IPS-NIHi7 (cell line): ENCODE measurements around the gene GALM.
"Not testable (repeated sequence)": the region's sequence is repeated elsewhere in the genome, so short reads cannot be mapped to it uniquely, and the experiment has no call there.

Source experiments
- DNase-seq: peaks from one replicate; pipeline ENCODE4 v3.0.0; 2012; ENCODE audit warnings: mixed read lengths; ENCODE audit errors: extremely low spot score

The GALM gene

DNA sequence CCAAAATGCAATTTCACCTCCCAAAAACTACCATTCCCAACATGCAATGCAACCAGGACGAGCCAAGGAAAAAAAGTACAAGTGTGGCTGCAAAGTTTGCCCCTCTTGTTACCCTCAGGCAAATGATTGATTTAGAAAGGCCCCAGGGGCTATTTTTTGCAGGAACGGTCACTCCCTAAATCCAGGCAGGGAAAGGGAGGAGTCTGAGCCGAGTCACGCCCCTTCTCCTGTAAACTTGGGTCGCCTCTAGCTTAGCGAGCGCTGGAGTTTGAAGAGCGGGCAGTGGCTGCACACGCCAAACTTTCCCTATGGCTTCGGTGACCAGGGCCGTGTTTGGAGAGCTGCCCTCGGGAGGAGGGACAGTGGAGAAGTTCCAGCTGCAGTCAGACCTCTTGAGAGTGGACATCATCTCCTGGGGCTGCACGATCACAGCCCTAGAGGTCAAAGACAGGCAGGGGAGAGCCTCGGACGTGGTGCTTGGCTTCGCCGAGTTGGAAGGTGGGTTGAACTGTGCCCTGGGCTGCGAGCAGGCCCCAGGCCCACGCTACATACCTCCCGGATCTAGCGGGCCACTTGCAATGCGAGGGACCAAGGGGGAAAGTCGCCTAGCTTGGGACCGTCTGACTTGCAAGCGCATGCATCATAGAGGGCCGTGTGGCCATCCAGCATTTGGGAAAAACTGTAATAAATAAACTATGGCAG lies at the start of gene GALM:
GALM (plus strand) TSS at position 261 of the 702 bp plus-strand sequence; CDS start at position 309, 48 bp downstream.
- peak; percentile 91 for DNase-seq

DNA sequence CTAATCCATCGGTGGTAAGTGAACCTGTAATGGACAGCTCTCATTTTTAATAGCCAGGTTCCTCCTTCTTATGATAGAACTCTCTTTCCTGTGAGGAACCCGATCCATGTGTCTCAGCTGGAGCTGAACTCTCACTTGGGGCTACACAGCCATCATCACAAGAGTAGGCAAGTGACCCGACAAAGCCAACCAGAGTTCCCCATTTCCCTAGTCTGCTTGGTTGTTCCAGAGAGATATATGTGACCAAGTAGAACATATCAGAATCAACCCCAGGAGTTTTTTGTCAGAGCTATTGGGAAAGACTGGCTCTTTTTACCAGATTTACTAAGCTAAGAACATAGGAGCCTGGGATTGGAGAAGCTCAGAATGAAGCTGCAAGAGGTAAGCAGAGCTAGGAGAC lies 48.6 kb upstream of the GALM start:
- no peak for DNase-seq

DNA sequence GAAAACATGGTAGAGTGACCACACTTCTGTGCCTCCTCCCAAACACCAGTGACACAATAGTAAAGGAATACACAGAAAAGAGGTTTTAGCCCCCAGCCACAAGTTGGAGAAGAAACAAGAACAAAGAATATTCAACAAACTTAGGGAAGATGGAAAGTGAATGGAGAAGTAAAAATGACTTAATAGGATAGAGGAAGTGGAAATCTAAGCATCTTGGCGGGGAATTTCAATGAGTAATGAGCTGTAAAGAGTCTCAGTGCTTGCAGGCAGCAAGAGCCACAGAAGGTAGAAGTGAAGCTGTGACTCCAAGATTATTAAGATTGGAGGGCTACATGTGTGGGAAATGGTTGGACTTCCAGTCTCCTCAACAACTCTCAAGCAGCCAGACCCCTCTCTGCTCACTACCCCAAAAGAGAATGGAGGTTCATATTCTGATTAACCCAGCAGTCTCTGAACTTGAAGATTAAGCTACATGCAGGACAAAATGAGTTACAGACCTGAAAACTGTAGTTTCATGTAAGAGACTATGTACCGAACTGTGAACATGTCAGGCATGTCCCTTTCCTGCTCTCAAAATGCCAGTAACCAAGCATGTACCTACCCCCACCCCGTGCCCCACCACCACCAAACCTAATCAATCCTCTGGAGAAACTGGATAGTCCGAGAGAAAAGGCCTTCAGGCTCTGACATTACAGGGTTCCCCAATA lies 46.3 kb upstream of the GALM start:
- DNase-seq, result no peak

DNA sequence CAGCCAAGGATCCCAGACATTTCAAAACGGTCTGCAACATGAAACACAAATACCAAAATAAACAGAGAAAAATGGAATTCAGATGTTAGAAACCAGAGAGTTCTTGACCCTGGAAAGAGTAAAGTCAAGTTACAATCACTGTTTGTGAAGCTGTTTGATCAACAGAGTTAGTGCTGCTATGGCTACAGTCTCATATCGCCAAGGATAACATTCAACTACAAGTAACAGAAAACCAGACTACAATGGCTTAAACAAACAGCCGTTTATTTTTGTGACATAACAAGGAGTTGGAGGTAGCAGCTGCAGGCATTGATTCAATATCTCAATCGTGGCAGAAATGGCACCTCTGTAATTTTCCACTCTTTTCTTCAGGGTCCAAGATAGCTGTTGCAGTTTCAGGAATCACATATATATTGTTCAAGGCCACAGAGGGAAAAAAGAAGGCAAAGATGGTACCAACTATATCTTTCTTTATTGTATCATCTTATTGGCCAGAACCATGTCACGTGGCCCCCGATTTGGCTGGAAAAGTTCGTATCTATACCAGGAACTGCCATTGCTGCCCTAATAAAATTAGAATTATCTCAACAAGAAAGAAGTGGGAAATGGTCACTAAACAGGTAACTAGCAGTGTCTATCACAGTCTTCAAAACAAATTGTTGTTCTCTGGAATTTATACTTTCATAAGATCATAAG lies 45.5 kb upstream of the GALM start:
- no peak for DNase-seq

DNA sequence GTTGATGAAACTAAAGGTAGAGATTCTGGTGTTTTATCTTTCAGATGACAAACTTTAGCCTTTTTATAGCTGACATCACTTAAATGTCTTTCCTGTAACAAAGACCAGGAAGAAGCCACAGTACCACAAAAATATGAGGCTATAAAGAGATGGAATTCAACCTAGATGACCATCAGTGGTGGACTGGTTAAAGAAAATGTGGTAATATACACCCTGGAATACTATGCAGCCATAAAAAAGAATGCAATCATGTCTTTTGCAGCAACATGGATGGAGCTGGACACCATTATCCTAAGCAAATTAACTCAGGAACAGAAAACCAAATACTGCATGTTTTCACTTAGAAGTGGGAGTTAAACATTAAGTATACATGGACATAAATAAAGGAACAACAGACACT lies 44.9 kb upstream of the GALM start:
- DNase-seq, result no peak

DNA sequence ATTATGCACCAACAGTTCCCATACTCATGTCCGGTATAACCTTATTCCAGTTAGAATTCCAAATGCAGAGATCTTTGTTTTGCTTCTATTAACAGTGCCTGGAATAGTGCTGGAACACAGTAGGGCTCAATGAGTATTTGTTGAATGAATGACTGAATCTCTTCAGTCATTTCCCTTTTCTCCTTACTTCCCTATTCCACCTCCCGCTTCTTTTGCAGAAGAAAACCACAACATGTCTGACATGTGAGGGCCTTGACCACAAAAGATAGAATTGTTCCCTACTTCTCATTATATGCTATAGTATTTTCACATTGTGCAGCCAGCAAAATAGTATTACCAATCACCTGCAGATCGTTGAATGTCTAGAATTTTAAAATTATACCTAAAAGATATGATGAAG lies 43.7 kb upstream of the GALM start:
- no peak for DNase-seq

DNA sequence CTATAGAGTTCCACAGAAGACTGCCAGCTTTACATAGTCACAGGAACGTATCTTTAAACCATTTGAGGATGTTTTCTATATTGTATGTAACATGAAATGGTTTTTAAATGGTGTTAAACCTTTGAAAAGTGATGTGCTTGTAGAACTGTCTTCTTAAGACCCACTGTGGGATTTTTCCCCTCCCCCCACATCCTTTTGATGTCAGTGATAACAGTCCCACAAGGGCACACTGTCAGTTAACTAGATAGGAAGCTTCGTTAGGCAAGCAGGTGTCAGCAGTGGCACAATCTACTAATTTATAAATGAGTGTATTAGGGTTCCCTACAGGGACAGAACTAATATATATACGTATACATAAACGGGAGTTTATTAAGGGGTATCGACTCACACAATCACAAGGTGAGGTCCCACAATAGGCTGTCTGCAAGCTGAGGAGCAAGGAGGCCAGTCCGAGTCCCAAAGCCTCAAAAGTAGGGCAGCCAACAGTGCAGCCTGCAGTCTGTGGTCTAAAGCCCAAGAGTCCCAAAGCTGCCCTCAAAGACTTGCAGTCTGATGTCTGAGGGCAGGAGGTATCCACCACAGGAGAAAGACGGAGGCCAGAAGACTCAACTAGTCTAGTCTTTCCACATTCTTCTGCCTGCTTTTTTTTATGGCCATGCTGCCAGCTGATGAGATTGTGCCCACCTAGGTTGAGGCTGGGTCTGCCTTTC lies 39.4 kb upstream of the GALM start:
- DNase-seq, result no peak

DNA sequence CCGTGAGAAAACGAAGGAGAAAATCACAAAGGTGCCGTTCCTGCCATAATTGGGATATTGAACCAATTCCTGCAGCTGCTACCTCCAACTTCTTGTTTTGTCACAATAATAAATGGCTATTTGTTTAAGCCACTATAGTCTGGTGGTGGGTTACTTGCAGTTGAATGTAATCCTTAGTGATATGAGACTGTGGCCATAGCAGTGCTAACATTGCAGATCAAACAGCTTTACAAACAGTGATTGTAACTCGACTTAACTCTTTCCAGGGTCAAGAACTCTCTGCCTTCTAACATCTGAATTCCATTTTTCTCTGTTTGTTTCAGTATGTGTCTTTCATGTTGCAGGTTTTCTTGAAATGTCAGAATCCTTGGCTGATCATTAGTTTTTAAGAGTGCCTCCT lies 38.5 kb upstream of the GALM start:
- DNase-seq, result no peak

DNA sequence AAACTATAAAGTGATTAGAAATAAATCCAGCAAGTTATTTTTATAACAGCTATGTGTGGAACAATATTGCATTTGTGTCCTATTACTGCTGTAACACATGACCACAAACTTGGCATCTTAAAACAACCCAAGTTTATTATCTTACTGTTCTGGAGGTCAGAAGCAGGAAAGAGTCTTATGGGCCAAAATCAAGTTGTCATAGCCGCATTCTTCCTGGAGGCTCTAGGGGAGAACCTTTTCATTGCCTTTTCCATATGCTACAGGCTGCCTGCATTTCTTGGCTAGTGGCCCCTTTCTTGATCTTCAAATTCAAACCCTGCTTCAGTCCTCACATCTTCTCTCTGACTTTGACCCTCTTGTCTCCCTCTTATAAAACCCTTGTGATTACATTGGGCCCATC lies 36.2 kb upstream of the GALM start:
- no peak for DNase-seq

DNA sequence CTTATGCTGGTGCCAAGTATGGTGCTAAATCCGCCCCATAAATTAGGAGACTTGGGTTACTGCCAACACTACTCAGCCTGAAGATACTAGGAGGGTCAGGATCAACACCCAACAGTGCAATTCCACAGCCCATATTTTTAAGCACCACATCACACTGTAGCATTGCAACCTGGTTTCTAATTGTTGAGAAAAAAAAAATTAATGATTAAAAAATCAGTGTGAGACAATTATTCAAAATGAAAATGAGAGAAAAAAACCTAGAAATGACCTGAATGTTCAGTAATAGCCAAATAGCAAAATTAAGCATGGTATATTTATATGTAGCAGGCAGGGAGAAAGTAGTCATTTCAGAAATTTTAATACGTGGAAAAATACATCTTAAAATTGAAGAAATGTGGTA lies 33.9 kb upstream of the GALM start:
- DNase-seq, result no peak

DNA sequence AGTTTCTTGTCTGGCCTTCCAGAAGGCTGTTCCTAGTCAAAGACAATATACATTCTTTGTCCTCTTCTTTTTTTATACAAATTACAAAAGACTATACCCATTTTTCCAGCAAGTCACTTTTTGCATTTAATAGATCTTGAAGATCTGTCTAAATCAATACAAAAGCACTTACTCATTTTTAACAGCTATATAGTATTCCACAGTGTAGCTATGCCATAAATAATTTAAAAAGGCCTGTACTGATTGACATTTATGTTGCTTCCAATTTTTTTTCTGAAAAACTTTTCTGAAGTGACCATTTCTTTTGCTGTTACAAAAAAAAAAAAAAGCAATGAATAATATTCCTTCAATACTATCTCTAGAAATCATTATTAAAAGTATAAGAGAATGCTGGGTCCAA lies 32.9 kb upstream of the GALM start:
- no peak for DNase-seq

DNA sequence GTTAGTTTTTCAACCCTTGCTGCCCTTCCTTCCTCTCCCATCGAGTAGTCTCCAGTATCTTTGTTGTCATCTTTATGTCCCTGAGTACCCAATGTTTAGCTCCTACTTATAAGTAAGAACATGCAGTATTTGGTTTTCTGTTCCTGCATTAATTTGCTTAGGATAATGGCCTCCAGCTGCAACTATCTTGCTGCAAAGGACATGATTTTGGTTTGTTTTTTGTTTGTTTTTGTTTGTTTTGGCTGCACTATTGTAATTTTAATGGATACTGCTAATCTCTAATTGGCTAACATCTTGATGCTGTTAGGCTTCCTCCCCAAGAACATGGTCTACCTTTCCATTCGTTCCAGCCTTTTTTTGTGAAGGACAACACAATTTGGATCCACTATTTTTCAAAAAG lies 32.0 kb upstream of the GALM start:
- DNase-seq, result no peak

DNA sequence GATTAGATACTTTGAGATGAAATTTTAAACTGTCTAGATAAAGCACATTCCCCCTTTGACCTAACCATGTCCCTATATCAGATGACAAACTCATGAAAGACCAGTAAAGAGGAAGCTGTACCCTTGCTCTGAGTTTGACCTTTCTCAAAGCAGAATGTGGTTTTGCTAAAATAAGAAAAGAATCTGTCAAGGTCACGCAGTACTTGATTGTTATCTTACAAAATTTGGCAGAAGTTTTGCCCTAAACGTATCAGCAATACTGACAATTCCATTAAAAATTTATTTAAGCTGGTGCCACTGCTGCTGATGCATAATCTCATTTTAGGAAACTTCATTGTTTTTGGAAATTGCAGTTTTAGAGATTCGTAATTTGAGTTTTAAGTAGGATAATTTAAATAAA lies 31.2 kb upstream of the GALM start:
- no peak for DNase-seq

DNA sequence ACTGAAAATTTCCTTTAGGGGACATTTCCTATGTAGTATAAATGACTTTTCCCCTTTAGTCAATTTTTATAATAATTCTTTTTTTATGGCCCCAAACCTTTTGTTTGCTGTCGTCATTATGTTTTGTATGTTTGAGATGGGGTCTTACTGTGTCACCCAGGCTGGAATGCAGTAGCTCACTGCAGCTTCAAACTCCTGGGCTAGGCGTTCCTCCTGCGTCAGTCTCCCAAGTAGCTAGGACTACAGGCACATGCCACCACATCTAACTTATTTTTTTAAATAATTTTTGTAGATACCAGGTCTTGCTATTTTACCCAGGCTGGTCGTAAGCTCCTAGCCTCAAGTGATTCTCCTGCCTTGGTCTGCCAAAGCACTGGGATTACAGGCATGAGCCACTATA lies 30.8 kb upstream of the GALM start:
- DNase-seq, result no peak

DNA sequence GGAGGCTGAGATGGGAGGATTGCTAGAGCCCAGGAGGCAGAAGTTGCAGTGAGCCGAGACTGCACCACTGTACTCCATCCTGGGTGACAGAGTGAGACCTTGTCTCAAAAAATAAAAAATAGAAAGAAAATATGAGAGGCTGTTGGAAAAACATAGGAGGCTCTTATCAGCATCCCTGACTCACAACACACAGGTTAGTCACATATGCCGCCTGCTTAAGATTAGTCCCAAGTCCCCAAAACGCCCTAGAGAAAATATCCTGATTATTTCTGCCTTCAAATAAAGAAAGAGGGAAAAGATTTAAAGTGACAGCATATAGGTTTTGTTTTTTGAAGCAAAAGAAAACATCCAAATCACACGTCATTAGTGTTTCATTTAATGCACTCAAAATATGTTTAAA lies 29.8 kb upstream of the GALM start:
- no peak for DNase-seq

DNA sequence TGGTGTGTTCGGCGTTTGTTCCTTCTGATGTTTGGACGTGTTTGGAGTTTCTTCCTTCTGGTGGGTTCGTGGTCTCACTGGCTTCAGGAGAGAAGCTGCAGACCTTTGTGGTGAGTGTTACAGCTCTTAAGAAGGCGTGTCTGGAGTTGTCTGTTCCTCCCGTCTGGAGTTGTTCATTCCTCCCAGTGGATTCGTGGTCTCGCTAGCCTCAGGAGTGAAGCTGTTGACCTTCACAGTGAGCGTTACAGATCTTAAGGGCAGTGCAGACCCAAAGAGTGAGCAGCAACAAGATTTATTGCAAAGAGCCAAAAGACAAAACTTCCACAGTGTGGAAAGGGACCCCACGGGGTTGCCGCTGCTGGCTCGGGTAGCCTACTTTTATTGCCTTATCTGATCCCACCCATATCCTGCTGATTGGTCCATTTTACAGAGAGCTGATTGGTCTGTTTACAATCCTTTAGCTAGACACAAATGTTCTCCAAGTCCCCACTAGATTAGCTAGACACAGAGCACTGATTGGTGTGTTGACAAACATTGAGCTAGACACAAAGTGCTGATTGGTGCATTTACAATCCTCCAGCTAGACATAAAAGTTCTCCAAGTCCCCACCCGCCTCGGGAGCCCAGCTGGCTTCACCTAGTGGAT lies 23.4 kb upstream of the GALM start:
- not testable (repeated sequence) for DNase-seq

DNA sequence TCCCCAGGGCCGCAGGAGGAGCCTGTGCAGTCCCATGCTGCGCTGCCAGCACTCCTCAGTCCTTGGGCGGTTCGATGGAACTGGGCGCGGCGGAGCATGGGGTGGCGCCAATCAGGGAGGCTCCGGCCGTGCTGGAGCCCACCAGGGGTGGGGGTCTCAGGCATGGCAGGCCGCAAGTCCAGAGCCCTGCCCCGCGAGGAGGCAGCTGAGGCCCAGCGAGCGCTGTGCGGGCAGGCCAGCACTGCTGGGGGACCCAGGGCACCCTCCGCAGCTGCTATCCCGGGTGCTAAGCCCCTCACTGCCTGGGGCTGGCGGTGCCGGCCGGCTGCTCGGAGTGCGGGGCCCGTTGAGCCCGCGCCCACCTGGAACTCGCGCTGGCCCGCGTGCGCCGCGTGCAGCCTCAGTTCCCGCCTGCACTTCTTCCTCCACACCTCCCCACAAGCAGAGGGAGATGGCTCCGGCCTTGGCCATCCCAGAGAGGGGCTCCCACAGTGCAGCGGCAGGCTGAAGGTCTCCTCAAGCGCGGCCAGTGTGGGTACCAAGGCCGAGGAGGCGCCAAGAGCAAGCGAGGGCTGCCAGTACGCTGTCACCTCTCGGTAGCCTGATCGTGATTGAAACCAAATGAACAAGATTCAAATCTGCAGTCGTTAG lies 22.8 kb upstream of the GALM start:
- DNase-seq, result no peak

DNA sequence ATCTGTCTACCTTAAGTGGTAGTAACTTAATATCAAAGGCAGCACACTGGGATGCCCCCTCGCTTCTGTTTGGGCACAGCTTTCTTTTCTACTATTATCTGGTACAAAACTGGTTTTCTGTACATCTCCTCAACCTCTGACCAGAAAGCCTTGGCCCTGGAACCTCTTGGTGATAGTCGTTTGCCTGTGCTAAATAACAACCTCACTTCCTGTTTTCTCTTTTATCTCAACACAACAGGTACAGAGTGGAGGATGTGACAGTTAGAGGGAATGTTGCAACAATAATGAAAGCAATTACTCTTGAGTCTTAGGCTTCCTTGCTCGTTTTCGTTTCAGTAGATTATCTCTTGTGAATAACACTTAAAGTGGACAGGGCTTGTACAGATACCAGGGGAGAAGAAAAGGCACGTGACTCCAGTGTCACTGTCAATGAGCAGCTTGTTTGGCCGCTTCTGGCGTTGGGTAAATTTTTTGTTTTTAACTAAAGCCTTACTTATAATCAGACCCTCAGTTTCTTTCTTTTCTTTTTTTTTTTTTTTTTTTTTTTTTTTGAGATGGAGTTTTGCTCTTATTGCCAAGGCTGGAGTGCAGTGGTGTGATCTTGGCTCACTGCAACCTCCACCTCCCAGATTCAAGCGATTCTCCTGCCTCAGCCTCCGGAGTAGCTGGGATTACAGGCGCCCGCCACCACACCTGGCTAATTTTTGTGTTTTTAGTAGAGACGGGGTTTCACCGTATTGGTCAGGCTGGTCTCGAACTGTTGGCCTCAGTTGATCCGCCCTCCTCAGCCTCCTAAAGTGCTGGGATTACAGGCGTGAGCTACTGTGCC lies 22.0 kb upstream of the GALM start:
- not testable (repeated sequence) for DNase-seq

DNA sequence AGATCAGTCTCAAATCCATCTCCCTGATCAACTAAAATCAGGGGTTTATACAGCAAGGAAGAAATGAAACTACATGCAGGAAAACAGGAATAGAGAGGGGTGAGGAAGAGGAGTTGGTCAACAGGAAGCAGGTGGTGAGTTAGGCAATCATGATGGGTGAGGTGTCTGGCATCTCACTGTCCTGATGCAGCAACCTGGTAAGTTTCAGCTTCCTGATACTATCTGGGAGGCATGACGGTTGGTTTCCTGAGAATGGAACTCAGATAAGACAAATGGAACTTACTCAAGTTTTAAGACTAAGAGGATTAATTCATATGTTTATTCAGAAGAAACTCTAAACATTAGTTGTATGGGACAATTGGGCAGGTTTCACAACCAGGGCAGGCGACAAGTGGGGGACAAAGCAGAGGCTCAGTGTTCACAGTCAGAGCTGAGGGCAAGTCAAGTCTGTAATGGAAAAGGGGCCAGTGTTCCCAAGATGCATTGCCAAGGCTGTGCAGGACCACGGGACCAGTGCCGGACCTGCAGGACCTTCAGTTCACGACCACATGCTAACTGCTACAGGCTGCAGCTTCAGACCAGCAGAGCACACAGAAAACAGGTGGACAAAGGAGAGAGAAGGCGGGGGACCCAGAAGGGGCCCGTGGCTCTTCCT lies 17.7 kb upstream of the GALM start:
- no peak for DNase-seq

DNA sequence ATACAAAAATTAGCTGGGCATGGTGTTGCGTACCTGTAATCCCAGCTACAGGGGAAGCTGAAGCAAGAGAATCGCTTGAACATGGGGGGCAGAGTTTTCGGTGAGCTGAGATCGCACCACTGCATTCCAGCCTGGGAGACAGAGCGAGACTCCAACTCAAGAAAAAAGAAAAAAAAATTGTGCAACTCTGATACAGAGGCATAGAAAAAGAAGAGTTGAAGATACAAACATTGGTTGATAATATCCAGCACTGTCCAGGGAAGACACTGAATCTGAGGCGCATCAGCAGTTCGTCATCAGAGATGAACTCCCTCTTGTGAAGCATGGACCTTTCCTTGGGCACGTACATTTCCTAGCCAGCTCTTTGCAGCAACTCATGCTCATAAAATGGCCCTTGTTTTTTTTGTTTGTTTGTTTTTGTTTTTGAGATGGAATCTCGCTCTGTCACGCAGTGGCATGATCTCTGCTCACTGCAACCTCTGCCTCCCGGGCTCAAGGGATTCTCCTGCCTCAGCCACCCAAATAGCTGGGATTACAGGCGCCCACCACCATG lies 16.7 kb upstream of the GALM start:
- no peak for DNase-seq
